GM12875 (cell line): ENCODE data around the gene TRAPPC2.

ENCODE experiments used
- H3K4me3 ChIP-seq: one replicate; pipeline ENCODE4 v1.5.1; 2011; ENCODE audit warnings: low read depth, low read length, control low read depth
- CTCF ChIP-seq: IDR thresholded peaks from 2 replicates; pipeline ENCODE4 v1.5.1; 2011; ENCODE audit warnings: low read depth, mild to moderate bottlenecking, control low read depth, inconsistent platforms, low read length, moderate library complexity, borderline replicate concordance; ENCODE audit not compliant: insufficient read depth

The TRAPPC2 gene

GRCh38 chrX:13770013-13770535 is 35.7 kb upstream of the TRAPPC2 start:
- no peak overlapping the region for H3K4me3 ChIP-seq
- no peak for TF ChIP-seq CTCF

- no peak overlapping the region for H3K4me3 ChIP-seq
- TF ChIP-seq CTCF: no peak
These were observed 34.5 kb upstream of the TRAPPC2 start for GRCh38 chrX:13768939-13769338.

DNA sequence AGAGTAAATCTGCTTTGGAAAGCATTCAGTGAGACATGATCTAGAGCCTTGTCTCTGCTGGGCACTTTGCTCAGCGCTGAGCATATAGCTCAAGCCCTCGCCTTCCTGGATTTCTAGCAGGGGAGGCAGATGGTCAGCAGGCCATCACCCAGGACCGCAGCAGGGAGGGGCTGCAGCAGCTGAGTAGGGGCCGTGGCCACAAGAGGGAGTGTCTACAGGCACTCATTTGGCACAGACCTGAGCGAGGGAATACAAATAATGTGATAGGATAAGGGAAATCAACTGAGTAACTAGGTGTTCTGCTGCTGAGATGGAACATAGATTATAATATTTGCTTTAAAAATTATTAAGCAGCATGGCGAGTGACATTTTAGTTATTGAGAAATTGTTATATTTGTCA is 30.3 kb upstream of the TRAPPC2 start:
- no peak overlapping the region for H3K4me3 ChIP-seq

GRCh38 chrX:13764281-13764680 is 29.9 kb upstream of the TRAPPC2 start:
- H3K4me3 ChIP-seq: no peak overlapping the region
- no peak for TF ChIP-seq CTCF

More for the DNA sequence above, 30.3 kb upstream of the TRAPPC2 start:
- no peak for TF ChIP-seq CTCF

DNA sequence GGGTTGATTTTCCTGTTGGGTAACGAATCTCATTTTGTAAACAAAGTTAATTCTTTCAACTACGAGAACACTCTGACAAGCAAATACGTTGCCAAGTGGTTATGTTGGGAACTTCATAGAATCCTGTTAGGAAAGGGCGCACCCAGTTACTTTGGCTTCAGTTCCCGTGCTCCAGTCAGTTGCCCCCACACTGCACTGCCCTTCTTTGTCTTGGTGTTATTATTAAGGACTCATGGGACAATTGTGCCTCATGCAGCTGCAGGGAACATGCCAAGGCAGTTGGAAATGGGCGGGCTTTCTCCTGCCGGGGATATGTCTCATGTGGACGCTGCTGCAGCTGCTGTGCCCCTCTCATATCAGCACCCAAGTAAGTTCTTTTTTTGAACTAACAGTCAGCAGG is 29.1 kb upstream of the TRAPPC2 start:
- no peak for TF ChIP-seq CTCF
- H3K4me3 ChIP-seq: no peak overlapping the region

GRCh38 chrX:13761606-13762414 is 27.4 kb upstream of the TRAPPC2 start:
- TF ChIP-seq CTCF: no peak
- no peak overlapping the region for H3K4me3 ChIP-seq

DNA sequence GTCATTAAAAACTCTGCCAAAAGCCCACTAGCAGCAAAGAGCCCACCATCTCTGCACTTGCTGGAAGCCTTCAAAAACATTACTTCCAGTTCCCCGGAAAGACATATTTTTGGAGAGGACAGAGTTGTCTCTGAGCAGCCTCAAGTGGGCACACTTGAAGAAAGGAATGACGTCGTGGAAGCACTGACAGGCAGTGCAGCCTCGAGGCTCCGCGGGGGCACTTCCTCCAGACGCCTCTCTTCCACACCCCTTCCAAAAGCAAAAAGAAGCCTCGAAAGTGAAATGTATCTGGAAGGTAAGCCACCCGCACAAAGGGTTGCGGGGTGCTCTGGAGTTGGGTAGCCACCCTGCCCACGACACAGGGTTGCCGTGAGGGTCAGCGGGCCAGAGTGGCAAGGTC is 26.0 kb upstream of the TRAPPC2 start:
- H3K4me3 ChIP-seq: no peak overlapping the region
- TF ChIP-seq CTCF: no peak
